DOHH2 (cell line): ENCODE data around the gene HEATR9.

Experiments used
- H3F3A ChIP-seq: fragments of 200-600 bp; sonication (generic), shearing (Covaris generic); 2 replicates; pipeline ENCODE4 v1.6.0; 2016; ENCODE audit warnings: antibody characterized with exemption, mild to moderate bottlenecking; ENCODE audit not compliant: control insufficient read depth, insufficient read depth
- H3K27ac ChIP-seq: fragments of 200-600 bp; sonication (generic); 2 replicates; pipeline ENCODE4 v1.5.1; 2014; ENCODE audit warnings: low read depth, mild to moderate bottlenecking, low read length, moderate library complexity
- H3K27me3 ChIP-seq: fragments of 200-600 bp; sonication (generic); 2 replicates; pipeline ENCODE4 v1.6.1; 2014; ENCODE audit warnings: mild to moderate bottlenecking, low read length, mixed read lengths; ENCODE audit not compliant: control insufficient read depth
- H3K36me3 ChIP-seq: fragments of 200-600 bp; sonication (generic); 2 replicates; pipeline ENCODE4 v1.6.1; 2014; ENCODE audit warnings: mild to moderate bottlenecking, low read length, moderate library complexity, mixed read lengths; ENCODE audit not compliant: control insufficient read depth
- H3K4me1 ChIP-seq: fragments of 200-600 bp; sonication (generic); 2 replicates; pipeline ENCODE4 v1.6.1; 2014; ENCODE audit warnings: mild to moderate bottlenecking, low read length, mixed read lengths; ENCODE audit not compliant: control insufficient read depth
- H3K4me2 ChIP-seq: fragments of 200-600 bp; sonication (generic); 2 replicates; pipeline ENCODE4 v1.6.0; 2014; ENCODE audit warnings: mild to moderate bottlenecking, low read length, moderate library complexity
- H3K4me3 ChIP-seq: fragments of 200-600 bp; sonication (generic); 2 replicates; pipeline ENCODE4 v1.5.1; 2014; ENCODE audit warnings: mild to moderate bottlenecking, low read length, mixed read lengths
- H3K79me2 ChIP-seq: fragments of 200-600 bp; sonication (generic); 2 replicates; pipeline ENCODE4 v1.6.1; 2014; ENCODE audit warnings: mild to moderate bottlenecking, low read length, mixed read lengths; ENCODE audit not compliant: control insufficient read depth
- H3K9me2 ChIP-seq: fragments of 200-600 bp; sonication (generic); replicated peaks from 2 replicates; pipeline ENCODE4 v1.6.1; 2014; ENCODE audit warnings: mild to moderate bottlenecking, low read length, mixed read lengths; ENCODE audit not compliant: control insufficient read depth
- H3K9me3 ChIP-seq: fragments of 200-600 bp; sonication (generic); 2 replicates; pipeline ENCODE4 v1.6.1; 2014; ENCODE audit warnings: antibody characterized with exemption, low read length, mixed read lengths; ENCODE audit not compliant: control insufficient read depth, insufficient read depth
- H4K20me1 ChIP-seq: fragments of 200-600 bp; sonication (generic); 2 replicates; pipeline ENCODE4 v1.6.0; 2014; ENCODE audit warnings: low read depth, mild to moderate bottlenecking, antibody characterized with exemption, low read length, moderate library complexity; ENCODE audit not compliant: control insufficient read depth, insufficient read depth
- EZH2phosphoT487 ChIP-seq: fragments of 200-600 bp; sonication (generic); IDR thresholded peaks from 2 replicates; pipeline ENCODE4 v1.6.1; 2017; ENCODE audit warnings: borderline replicate concordance, mild to moderate bottlenecking, antibody characterized with exemption, low read length, moderate library complexity, mixed read lengths
- TF ChIP-seq, protein P1 (sequence below): fragments of 200-600 bp; sonication (generic); IDR thresholded peaks from one replicate; pipeline ENCODE4 v1.5.1; 2014; ENCODE audit warnings: antibody characterized with exemption, mild to moderate bottlenecking, low read depth, low read length; ENCODE audit not compliant: poor library complexity, severe bottlenecking

Gene HEATR9

GRCh38 chr17:35847633-35848373 is 20.9 kb downstream of the HEATR9 start:
- H3K27ac ChIP-seq, result no peak overlapping the region; the same call in 1 of the 2 replicates

DNA sequence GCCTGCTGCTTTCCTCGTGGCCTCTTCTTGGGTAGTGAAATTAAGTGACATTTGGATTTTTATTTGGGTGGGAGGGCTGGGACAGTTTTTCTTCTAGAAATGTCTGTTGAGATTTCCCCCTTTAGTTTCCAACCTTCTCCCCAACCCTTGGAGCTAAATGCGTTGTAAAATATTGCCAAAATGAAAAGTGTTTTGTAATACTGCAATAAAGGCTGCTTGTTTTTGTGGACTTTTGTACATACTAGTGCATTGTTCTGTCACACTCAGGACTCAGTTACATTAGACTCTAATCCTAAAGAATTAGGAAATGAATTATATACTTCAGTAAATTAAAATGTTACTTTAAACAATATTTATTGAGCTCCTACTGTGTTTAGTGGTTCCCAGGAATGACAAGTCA is 21.7 kb downstream of the HEATR9 start:
- peaks cover 13% of the 10 kb centered on the region for H4K20me1 ChIP-seq
- no peak overlapping the region for H3K4me2 ChIP-seq
- no peaks in the 10 kb centered on the region for H3K27me3 ChIP-seq
- H3F3A ChIP-seq, result peaks cover 15% of the 10 kb centered on the region
- H3K9me2 ChIP-seq, result no peaks in the 10 kb centered on the region
- H3K36me3 ChIP-seq, result peaks cover 85% of the 10 kb centered on the region
- no peaks in the 10 kb centered on the region for H3K4me1 ChIP-seq
- TF ChIP-seq, protein P1, sequence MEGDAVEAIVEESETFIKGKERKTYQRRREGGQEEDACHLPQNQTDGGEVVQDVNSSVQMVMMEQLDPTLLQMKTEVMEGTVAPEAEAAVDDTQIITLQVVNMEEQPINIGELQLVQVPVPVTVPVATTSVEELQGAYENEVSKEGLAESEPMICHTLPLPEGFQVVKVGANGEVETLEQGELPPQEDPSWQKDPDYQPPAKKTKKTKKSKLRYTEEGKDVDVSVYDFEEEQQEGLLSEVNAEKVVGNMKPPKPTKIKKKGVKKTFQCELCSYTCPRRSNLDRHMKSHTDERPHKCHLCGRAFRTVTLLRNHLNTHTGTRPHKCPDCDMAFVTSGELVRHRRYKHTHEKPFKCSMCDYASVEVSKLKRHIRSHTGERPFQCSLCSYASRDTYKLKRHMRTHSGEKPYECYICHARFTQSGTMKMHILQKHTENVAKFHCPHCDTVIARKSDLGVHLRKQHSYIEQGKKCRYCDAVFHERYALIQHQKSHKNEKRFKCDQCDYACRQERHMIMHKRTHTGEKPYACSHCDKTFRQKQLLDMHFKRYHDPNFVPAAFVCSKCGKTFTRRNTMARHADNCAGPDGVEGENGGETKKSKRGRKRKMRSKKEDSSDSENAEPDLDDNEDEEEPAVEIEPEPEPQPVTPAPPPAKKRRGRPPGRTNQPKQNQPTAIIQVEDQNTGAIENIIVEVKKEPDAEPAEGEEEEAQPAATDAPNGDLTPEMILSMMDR, result no peak
- TF ChIP-seq EZH2phosphoT487, result no peak
- no peak overlapping the region for H3K4me3 ChIP-seq
- no peak overlapping the region for H3K27ac ChIP-seq
- H3K9me3 ChIP-seq, result no peaks in the 10 kb centered on the region
- no peaks in the 10 kb centered on the region for H3K79me2 ChIP-seq

More at GRCh38 chr17:35847633-35848373, 20.9 kb downstream of the HEATR9 start:
- Histone ChIP-seq H3K4me1 (no peaks in the 10 kb centered on the region), H4K20me1 (peaks cover 13% of the 10 kb centered on the region), H3F3A (peaks cover 20% of the 10 kb centered on the region), H3K9me2 (no peaks in the 10 kb centered on the region), H3K4me3 (no peak overlapping the region), H3K79me2 (no peaks in the 10 kb centered on the region), H3K27me3 (no peaks in the 10 kb centered on the region), H3K4me2 (no peak overlapping the region), H3K9me3 (no peaks in the 10 kb centered on the region), H3K36me3 (peaks cover 79% of the 10 kb centered on the region)
- TF ChIP-seq EZH2phosphoT487, result no peak
- TF ChIP-seq, protein P1, result no peak

- Histone ChIP-seq H3K4me3 (no peak overlapping the region), H3K27ac (no peak overlapping the region), H3K27me3 (no peaks in the 10 kb centered on the region), H3K4me2 (no peak overlapping the region), H3K4me1 (no peaks in the 10 kb centered on the region), H3F3A (peaks cover 15% of the 10 kb centered on the region), H4K20me1 (peaks cover 11% of the 10 kb centered on the region), H3K9me2 (no peaks in the 10 kb centered on the region), H3K36me3 (peaks cover 89% of the 10 kb centered on the region), H3K79me2 (no peaks in the 10 kb centered on the region), H3K9me3 (no peaks in the 10 kb centered on the region)
- TF ChIP-seq, protein P1, result no peak
- no peak for TF ChIP-seq EZH2phosphoT487
Observed at GRCh38 chr17:35846055-35846809, 22.5 kb downstream of the HEATR9 start.
